Stimulated activated CD4-positive, alpha-beta T cell treated with anti-CD3 and anti-CD28 coated beads, TNF-alpha, amount 100 ng/mL, for 1 hour (primary cell): ENCODE data around the gene CSN1S1.

ENCODE experiments used
- DNase-seq, 3 donors: peaks; one replicate each; pipeline ENCODE4 v3.0.0-alpha.2; 2020; ENCODE audit warnings: low read depth in 3 of 3, low spot score in 1 of 3

The CSN1S1 gene

GRCh38 chr4:69991016-69991415 lies 60.1 kb downstream of the CSN1S1 start:
- no peak for DNase-seq

GRCh38 chr4:69994782-69995181 lies 63.9 kb downstream of the CSN1S1 start:
- DNase-seq = no peak

GRCh38 chr4:69995526-69996016 lies 64.7 kb downstream of the CSN1S1 start, which contains the start of gene STATH:
Gene STATH, plus strand, starts transcription at chr4:69995966. Its CDS starts 2,472 bp downstream, at chr4:69998438.
- no peak for DNase-seq
